Mesodermal cell (in vitro differentiated cells): ENCODE data around the gene SORCS2.

Experiments used
- H3K27ac ChIP-seq: 2 replicates; pipeline ENCODE4 v1.7.0; 2013; ENCODE audit warnings: mild to moderate bottlenecking, low read depth, low read length, moderate library complexity; ENCODE audit not compliant: severe bottlenecking
- H3K36me3 ChIP-seq: 2 replicates; pipeline ENCODE4 v1.7.1; 2013; ENCODE audit warnings: mild to moderate bottlenecking, low read length, moderate library complexity; ENCODE audit not compliant: control insufficient read depth, insufficient read depth
- H3K4me1 ChIP-seq: one replicate; pipeline ENCODE4 v1.7.1; 2013; ENCODE audit warnings: mild to moderate bottlenecking, low read length; ENCODE audit not compliant: insufficient read depth, control insufficient read depth, poor library complexity, severe bottlenecking
- H3K4me3 ChIP-seq: 2 replicates; pipeline ENCODE4 v1.7.0; 2013; ENCODE audit warnings: low read length, control low read depth, mild to moderate bottlenecking; ENCODE audit not compliant: insufficient read depth, poor library complexity, severe bottlenecking; ENCODE audit errors: extremely low read depth
- H3K9me3 ChIP-seq: 2 replicates; pipeline ENCODE4 v1.7.1; 2013; ENCODE audit warnings: mild to moderate bottlenecking, low read length, moderate library complexity; ENCODE audit not compliant: control insufficient read depth
- WGBS, 2 experiments: methylation state at CpG; one replicate each; pipeline ENCODE4 v1.1.5; 2013; ENCODE audit warnings: missing lambda C conversion rate in 2 of 2; ENCODE audit not compliant: insufficient coverage in 2 of 2; 5-methylcytosine and 5-hydroxymethylcytosine counted together

SORCS2 gene

DNA sequence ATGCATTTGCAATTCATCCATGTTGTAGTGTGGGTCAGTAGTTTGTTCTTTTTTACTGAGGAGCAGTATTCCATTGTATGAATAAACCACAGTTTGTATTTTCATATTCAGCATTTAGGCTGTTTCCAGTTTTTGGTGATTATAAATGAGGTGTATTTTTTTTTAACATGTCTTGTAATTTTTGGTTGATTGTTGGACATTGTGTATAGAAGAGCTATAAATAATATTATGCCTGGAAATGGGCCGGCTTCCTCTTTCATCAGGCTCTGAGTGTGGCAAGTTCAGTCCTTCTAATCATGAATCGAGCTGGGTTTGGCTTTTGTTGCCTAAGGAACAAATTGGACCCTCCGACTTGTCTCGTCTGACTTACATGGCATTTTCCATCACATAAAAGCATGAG lies 126.7 kb downstream of the SORCS2 start:
- Histone ChIP-seq H3K4me1 (no peaks in the 10 kb centered on the region), H3K27ac (no peak overlapping the region), H3K4me3 (no peak overlapping the region), H3K9me3 (peaks cover 12% of the 10 kb centered on the region), H3K36me3 (no peaks in the 10 kb centered on the region)
- 23 to 53% methylated on average over 3 of the region's 4 CpGs for WGBS, 2 experiments

DNA sequence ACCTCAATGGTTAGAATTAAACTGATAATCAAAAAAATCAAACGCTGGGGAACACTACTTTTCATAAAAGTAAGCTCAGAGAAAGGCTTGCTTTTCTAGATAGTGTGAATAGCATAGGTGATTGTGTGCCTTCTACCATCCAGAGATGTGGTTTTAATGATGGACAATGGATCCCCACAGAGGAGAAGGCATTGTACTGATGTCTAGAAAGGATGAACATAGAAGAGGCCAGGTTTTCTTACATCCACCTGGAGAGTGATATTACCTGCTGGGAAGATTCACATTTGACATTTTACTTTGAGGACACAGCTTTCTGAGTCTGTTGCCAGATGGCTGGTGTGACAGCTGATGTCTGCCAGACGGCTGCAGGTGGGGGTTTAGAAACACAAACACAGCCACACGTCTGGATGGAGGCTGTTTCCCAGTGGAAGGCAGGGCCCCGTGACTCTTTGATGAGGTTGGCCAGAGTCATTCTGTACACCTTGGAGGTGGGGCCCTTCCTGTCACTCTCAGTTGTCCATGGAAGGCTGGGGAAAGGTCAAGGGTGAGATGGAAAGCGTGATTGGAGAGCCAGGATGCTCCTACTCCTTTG lies 128.0 kb downstream of the SORCS2 start:
- Histone ChIP-seq H3K36me3 (no peaks in the 10 kb centered on the region), H3K9me3 (peaks cover 12% of the 10 kb centered on the region), H3K4me3 (no peak overlapping the region), H3K27ac (no peak overlapping the region), H3K4me1 (no peaks in the 10 kb centered on the region)
- 60% methylated on average over 4 of the region's 5 CpGs; no CpG with 5 or more reads in 1 of the 2 experiments for WGBS, 2 experiments

GRCh38 chr4:7322166-7322991 lies 130.0 kb downstream of the SORCS2 start:
- Histone ChIP-seq H3K4me3 (no peak overlapping the region), H3K27ac (no peak overlapping the region)
- WGBS, 2 experiments, result 66 to 73% methylated on average over 11 to 14 of the region's 18 CpGs

DNA sequence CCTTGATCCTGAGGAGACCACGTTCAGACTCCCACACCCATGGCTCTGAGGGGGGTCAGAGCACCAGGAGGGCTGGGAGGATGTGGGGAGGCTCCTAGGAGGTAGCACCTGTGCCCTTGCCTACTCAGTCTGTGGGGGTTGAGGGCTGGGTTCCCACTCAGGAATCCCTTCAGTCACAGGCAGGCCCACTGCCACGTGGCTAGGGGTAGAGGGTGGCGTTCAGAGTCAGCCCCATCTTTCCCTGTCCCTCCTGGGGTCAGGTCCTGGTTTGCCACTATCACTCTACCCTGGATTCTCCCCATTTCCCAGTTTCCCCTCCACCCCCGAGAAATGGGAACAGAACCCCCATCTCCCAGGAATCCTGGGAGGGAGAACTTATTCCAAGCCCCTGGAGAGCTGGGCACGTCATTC lies 131.1 kb downstream of the SORCS2 start:
- Histone ChIP-seq H3K27ac (no peak overlapping the region), H3K4me3 (no peak overlapping the region), H3K36me3 (no peaks in the 10 kb centered on the region), H3K4me1 (peaks cover under 1% of the 10 kb centered on the region), H3K9me3 (peaks cover 9% of the 10 kb centered on the region)
- WGBS, 2 experiments, result 84 to 89% methylated on average over 1 to 3 of the region's 5 CpGs

More at GRCh38 chr4:7322166-7322991, 130.0 kb downstream of the SORCS2 start:
- Histone ChIP-seq H3K4me1 (no peaks in the 10 kb centered on the region), H3K9me3 (peaks cover 12% of the 10 kb centered on the region), H3K36me3 (no peaks in the 10 kb centered on the region)

- H3K4me1 ChIP-seq, result peaks cover 4% of the 10 kb centered on the region
- WGBS, 2 experiments, result 85 to 93% methylated on average over 15 of the region's 16 CpGs
- H3K4me3 ChIP-seq, result no peak overlapping the region
- no peak overlapping the region for H3K27ac ChIP-seq
- H3K9me3 ChIP-seq, result peaks cover 7% of the 10 kb centered on the region
- no peaks in the 10 kb centered on the region for H3K36me3 ChIP-seq
Measured at GRCh38 chr4:7323872-7324650, 131.7 kb downstream of the SORCS2 start.

GRCh38 chr4:7324651-7325121 lies 132.3 kb downstream of the SORCS2 start:
- Histone ChIP-seq H3K4me1 (peaks cover 4% of the 10 kb centered on the region), H3K9me3 (peaks cover 2% of the 10 kb centered on the region), H3K27ac (no peak overlapping the region), H3K36me3 (no peaks in the 10 kb centered on the region), H3K4me3 (no peak overlapping the region)
- 67 to 83% methylated on average over 6 to 11 of the region's 13 CpGs for WGBS, 2 experiments

- no peak overlapping the region for H3K27ac ChIP-seq
- peaks cover 4% of the 10 kb centered on the region for H3K4me1 ChIP-seq
- 90 to 96% methylated on average over 5 to 9 of the region's 13 CpGs for WGBS, 2 experiments
- no peaks in the 10 kb centered on the region for H3K9me3 ChIP-seq
- H3K36me3 ChIP-seq, result no peaks in the 10 kb centered on the region
- no peak overlapping the region for H3K4me3 ChIP-seq
Measured at GRCh38 chr4:7325541-7325940, 133.2 kb downstream of the SORCS2 start.

DNA sequence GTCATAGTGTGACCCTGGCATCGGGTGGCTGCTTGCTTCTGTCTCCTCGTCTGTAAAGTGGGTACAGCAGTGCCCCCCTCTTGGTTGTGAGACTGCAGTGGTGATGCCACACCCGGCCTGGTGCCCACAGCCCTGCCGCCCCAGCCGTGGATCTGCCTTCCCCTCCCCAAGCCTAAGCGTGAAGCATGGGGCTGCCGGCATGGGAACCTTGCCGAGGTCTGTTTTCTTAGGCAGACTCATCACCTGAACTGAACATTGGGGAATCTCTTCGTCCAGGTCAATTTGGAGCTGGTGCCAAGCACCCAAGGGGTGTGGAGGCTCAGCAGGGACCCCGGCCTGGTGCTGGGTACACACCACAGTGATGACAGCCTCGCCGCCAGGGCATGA lies 134.0 kb downstream of the SORCS2 start:
- WGBS, 2 experiments, result 89 to 94% methylated on average over 10 to 12 of the region's 12 CpGs
- H3K4me3 ChIP-seq, result no peak overlapping the region
- no peak overlapping the region for H3K27ac ChIP-seq

DNA sequence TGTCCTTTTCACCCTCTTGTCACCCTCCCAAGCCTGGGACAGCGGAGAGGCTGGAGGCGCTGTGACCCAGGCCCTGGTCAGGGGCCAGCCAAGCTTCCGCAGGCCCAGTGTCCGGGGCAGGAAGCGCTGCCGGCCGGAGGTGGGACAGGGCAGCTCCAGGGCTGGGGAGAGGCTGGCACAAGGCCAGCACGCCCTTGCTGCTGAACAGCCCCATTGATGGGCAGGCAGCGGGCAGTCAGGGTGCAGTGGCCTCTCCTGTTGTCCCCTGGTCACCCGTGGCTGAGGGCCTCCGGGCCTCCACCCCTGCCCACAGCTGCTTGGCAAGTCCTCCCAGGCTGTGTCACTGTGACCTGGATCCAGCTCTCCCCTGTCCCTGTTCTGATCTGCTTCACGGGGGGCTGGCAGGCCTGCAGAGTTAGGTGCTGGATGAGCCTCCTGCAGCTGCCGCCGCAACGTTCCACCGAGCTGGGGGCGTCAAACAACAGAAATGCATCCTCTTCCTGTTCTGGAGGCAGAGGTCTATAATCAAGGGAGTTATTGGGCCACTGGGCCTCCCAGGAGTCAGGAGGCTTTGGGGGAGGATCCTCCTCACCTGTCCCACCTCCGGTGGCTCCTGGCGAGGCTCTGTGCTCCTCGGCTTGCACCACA lies 134.5 kb downstream of the SORCS2 start:
- Histone ChIP-seq H3K36me3 (no peaks in the 10 kb centered on the region), H3K4me3 (no peak overlapping the region), H3K27ac (no peak overlapping the region), H3K9me3 (no peaks in the 10 kb centered on the region), H3K4me1 (peaks cover 4% of the 10 kb centered on the region)
- 92 to 94% methylated on average over 19 of the region's 20 CpGs for WGBS, 2 experiments

More for the DNA sequence above, 134.0 kb downstream of the SORCS2 start:
- Histone ChIP-seq H3K36me3 (no peaks in the 10 kb centered on the region), H3K4me1 (peaks cover 4% of the 10 kb centered on the region), H3K9me3 (no peaks in the 10 kb centered on the region)

- 85 to 87% methylated on average over 12 to 16 of the region's 17 CpGs for WGBS, 2 experiments
- Histone ChIP-seq H3K4me1 (peaks cover 4% of the 10 kb centered on the region), H3K9me3 (no peaks in the 10 kb centered on the region), H3K4me3 (no peak overlapping the region), H3K36me3 (no peaks in the 10 kb centered on the region), H3K27ac (no peak overlapping the region)
Measured at GRCh38 chr4:7327341-7327885, 135.1 kb downstream of the SORCS2 start.
